ENCODE results near the gene CAST. TPM values are rescaled to one million over a fixed set of nuclear protein-coding genes. Genes with fewer than 3 reads are reported as not detected.
"Not testable (repeated sequence)": the region's sequence is repeated elsewhere in the genome, so short reads cannot be mapped to it uniquely, and the experiment has no call there.

CAST gene
- total and polyA plus RNA-seq, 9 donors: 97.6 to 135 (median 116) TPM

DNA sequence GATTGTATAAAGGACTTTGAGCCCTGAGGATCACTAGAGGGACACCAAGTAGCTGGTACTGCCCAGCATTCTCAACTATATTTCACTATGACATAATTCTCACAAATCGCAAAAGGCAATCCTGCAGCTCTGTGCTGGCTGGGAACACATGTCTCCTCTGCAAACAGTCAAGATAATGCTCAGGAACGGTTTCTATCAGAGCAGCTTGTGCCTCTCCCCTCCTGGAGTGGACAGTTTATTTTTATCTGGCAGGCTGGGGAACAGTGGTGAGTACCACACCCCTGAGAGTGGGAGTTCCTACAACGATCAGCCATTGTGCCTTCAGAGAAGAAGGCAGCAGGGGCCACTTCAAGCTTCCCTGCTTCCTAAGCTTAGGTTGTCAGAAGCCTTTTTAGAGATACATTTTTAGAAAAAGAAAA, 79.7 kb downstream of the CAST start:
- Histone ChIP-seq H3K36me3 (ENCODE audit: control insufficient read depth, insufficient read depth, low read length) (peaks cover 48% of the 10 kb centered on the region), H3K27ac (ENCODE audit: low read length) (no peak overlapping the region), H3K27me3 (ENCODE audit: control insufficient read depth, insufficient read depth, low read length) (no peaks in the 10 kb centered on the region), H3K9me3 (replicated peaks; ENCODE audit: control insufficient read depth, low read depth, low read length) (no peaks in the 10 kb centered on the region), H3K4me1 (ENCODE audit: control insufficient read depth, insufficient read depth, low read length) (no peaks in the 10 kb centered on the region), H3K4me3 (ENCODE audit: low read length) (no peak overlapping the region)
- peak; percentile 22 for DNase-seq
- 40% methylated on average over 2 of the region's 3 CpGs for WGBS (ENCODE audit: insufficient coverage)

- no peak for DNase-seq
- WGBS (ENCODE audit: insufficient coverage): 42% methylated on average over 2 of the region's 9 CpGs
- no peaks in the 10 kb centered on the region for H3K9me3 ChIP-seq (replicated peaks; ENCODE audit: control insufficient read depth, low read depth, low read length)
- H3K4me3 ChIP-seq (ENCODE audit: low read length): no peak overlapping the region
- H3K4me1 ChIP-seq (ENCODE audit: control insufficient read depth, insufficient read depth, low read length): no peaks in the 10 kb centered on the region
- H3K27ac ChIP-seq (ENCODE audit: low read length): no peak overlapping the region
- H3K36me3 ChIP-seq (ENCODE audit: control insufficient read depth, insufficient read depth, low read length): peaks cover 48% of the 10 kb centered on the region
- H3K27me3 ChIP-seq (ENCODE audit: control insufficient read depth, insufficient read depth, low read length): no peaks in the 10 kb centered on the region
Observed at GRCh38 chr5:96742538-96742937, 80.4 kb downstream of the CAST start.

- Histone ChIP-seq H3K36me3 (ENCODE audit: control insufficient read depth, insufficient read depth, low read length) (peaks cover 51% of the 10 kb centered on the region), H3K4me1 (ENCODE audit: control insufficient read depth, insufficient read depth, low read length) (no peaks in the 10 kb centered on the region), H3K27me3 (ENCODE audit: control insufficient read depth, insufficient read depth, low read length) (no peaks in the 10 kb centered on the region), H3K9me3 (replicated peaks; ENCODE audit: control insufficient read depth, low read depth, low read length) (no peaks in the 10 kb centered on the region), H3K4me3 (ENCODE audit: low read length) (no peak overlapping the region), H3K27ac (ENCODE audit: low read length) (no peak overlapping the region)
- DNase-seq: peak; percentile 11
- WGBS (ENCODE audit: insufficient coverage): 70% methylated on average over 7 of the region's 11 CpGs
Observed at GRCh38 chr5:96743065-96743768, 81.0 kb downstream of the CAST start.

- no CpG with 5 or more reads among the region's 4 CpGs for WGBS (ENCODE audit: insufficient coverage)
- Histone ChIP-seq H3K36me3 (ENCODE audit: control insufficient read depth, insufficient read depth, low read length) (peaks cover 49% of the 10 kb centered on the region), H3K4me3 (ENCODE audit: low read length) (no peak overlapping the region), H3K4me1 (ENCODE audit: control insufficient read depth, insufficient read depth, low read length) (no peaks in the 10 kb centered on the region), H3K27me3 (ENCODE audit: control insufficient read depth, insufficient read depth, low read length) (no peaks in the 10 kb centered on the region), H3K9me3 (replicated peaks; ENCODE audit: control insufficient read depth, low read depth, low read length) (no peaks in the 10 kb centered on the region), H3K27ac (ENCODE audit: low read length) (no peak overlapping the region)
- DNase-seq: no peak
Observed at GRCh38 chr5:96743805-96744204, 81.6 kb downstream of the CAST start.

GRCh38 chr5:96744218-96744617, 82.0 kb downstream of the CAST start:
- not testable (repeated sequence) for H3K4me1 ChIP-seq (ENCODE audit: control insufficient read depth, insufficient read depth, low read length); H3K27me3 ChIP-seq (ENCODE audit: control insufficient read depth, insufficient read depth, low read length); H3K4me3 ChIP-seq (ENCODE audit: low read length); DNase-seq; H3K9me3 ChIP-seq (replicated peaks; ENCODE audit: control insufficient read depth, low read depth, low read length); H3K27ac ChIP-seq (ENCODE audit: low read length)
- peaks cover 49% of the 10 kb centered on the region for H3K36me3 ChIP-seq (ENCODE audit: control insufficient read depth, insufficient read depth, low read length)
- WGBS (ENCODE audit: insufficient coverage): no CpG with 5 or more reads among the region's 5 CpGs

- H3K27me3 ChIP-seq (ENCODE audit: control insufficient read depth, insufficient read depth, low read length): no peaks in the 10 kb centered on the region
- H3K36me3 ChIP-seq (ENCODE audit: control insufficient read depth, insufficient read depth, low read length): peaks cover 55% of the 10 kb centered on the region
- no peaks in the 10 kb centered on the region for H3K9me3 ChIP-seq (replicated peaks; ENCODE audit: control insufficient read depth, low read depth, low read length)
- no peak overlapping the region for H3K4me3 ChIP-seq (ENCODE audit: low read length)
- H3K4me1 ChIP-seq (ENCODE audit: control insufficient read depth, insufficient read depth, low read length): no peaks in the 10 kb centered on the region
- H3K27ac ChIP-seq (ENCODE audit: low read length): no peak overlapping the region
- no peak for DNase-seq
- WGBS (ENCODE audit: insufficient coverage): 86% methylated on average over 2 of the region's 5 CpGs
Observed at GRCh38 chr5:96745025-96745424, 82.8 kb downstream of the CAST start.

GRCh38 chr5:96745844-96746531, 83.8 kb downstream of the CAST start:
- no peak for DNase-seq
- no peak overlapping the region for H3K27ac ChIP-seq (ENCODE audit: low read length)
- H3K4me1 ChIP-seq (ENCODE audit: control insufficient read depth, insufficient read depth, low read length): no peaks in the 10 kb centered on the region
- WGBS (ENCODE audit: insufficient coverage): 36% methylated on average over 2 of the region's 5 CpGs
- H3K4me3 ChIP-seq (ENCODE audit: low read length): no peak overlapping the region
- no peaks in the 10 kb centered on the region for H3K9me3 ChIP-seq (replicated peaks; ENCODE audit: control insufficient read depth, low read depth, low read length)
- H3K36me3 ChIP-seq (ENCODE audit: control insufficient read depth, insufficient read depth, low read length): peaks cover 51% of the 10 kb centered on the region
- no peaks in the 10 kb centered on the region for H3K27me3 ChIP-seq (ENCODE audit: control insufficient read depth, insufficient read depth, low read length)

DNA sequence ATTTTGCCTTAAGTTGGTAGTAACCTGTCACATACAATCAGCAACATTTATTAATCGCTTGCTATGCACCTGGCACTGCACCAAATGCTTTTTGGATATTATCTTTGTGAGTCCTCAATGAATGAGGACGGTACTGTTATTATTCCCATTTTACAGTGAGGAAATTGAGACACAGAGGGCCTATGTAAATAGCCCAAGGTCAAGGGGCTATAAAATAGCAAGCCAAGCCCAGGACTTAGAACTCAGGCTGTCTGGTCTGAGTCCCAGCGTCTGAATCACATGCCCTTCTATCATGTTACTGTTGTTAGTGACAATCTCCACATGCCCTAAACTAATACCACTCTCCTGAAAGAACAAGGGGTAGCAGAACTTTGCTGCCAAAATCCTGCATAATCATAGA, 85.5 kb downstream of the CAST start:
- peaks cover 52% of the 10 kb centered on the region for H3K36me3 ChIP-seq (ENCODE audit: control insufficient read depth, insufficient read depth, low read length)
- no peaks in the 10 kb centered on the region for H3K9me3 ChIP-seq (replicated peaks; ENCODE audit: control insufficient read depth, low read depth, low read length)
- H3K27me3 ChIP-seq (ENCODE audit: control insufficient read depth, insufficient read depth, low read length): no peaks in the 10 kb centered on the region
- H3K4me1 ChIP-seq (ENCODE audit: control insufficient read depth, insufficient read depth, low read length): no peaks in the 10 kb centered on the region
- no peak overlapping the region for H3K4me3 ChIP-seq (ENCODE audit: low read length)
- 40% methylated on average over 1 of the region's 3 CpGs for WGBS (ENCODE audit: insufficient coverage)
- H3K27ac ChIP-seq (ENCODE audit: low read length): no peak overlapping the region
- peak; percentile 19 for DNase-seq

DNA sequence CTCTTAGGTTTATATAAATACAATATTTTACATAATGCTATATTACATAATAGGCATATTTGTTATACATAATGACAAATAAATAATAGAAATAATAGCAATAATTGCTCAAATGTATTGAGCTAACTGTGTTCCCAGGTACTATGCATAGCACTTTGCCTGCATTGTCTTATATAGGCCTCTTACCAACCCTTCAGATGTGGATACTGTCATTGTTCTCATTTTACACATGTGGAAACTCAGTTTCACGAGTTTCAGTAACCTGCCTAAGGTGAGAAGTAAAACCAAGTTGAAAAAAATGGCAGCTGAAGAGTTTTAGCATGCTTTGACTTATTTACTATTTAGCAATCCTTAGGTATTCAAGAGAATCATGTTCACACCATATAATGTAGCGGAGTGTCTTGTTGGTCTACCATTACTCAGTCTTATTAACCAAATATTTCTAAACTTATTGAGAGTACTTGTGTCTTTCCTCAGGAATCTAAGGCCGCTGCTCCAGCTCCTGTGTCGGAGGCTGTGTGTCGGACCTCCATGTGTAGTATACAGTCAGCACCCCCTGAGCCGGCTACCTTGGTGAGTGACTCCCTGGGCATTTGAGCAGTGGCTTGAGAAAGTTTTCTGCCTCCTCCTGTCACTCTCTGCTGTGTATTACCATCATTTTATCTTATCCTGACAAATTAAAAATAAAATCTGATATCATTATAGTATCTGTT, 88.1 kb downstream of the CAST start:
- no peaks in the 10 kb centered on the region for H3K4me1 ChIP-seq (ENCODE audit: control insufficient read depth, insufficient read depth, low read length)
- WGBS (ENCODE audit: insufficient coverage): 89% methylated on average over 3 of the region's 6 CpGs
- no peaks in the 10 kb centered on the region for H3K27me3 ChIP-seq (ENCODE audit: control insufficient read depth, insufficient read depth, low read length)
- DNase-seq: no peak
- no peak overlapping the region for H3K27ac ChIP-seq (ENCODE audit: low read length)
- H3K4me3 ChIP-seq (ENCODE audit: low read length): no peak overlapping the region
- H3K9me3 ChIP-seq (replicated peaks; ENCODE audit: control insufficient read depth, low read depth, low read length): no peaks in the 10 kb centered on the region
- H3K36me3 ChIP-seq (ENCODE audit: control insufficient read depth, insufficient read depth, low read length): peaks cover 50% of the 10 kb centered on the region

Measured in muscle of leg (tissue), 11 donors.